ENCODE measurements around the gene GJD3. TPM values are rescaled to one million over a fixed set of nuclear protein-coding genes. Genes with fewer than 3 reads are reported as not detected.
A peak's percentile ranks its signal among the peaks of the same experiment; 100 is the strongest.

The GJD3 gene
- polyA plus RNA-seq, 4 donors, result not detected

- DNase-seq (ENCODE audit: low read depth in 4 of 4, low spot score in 3 of 4), result no peak
Measured at GRCh38 chr17:40325156-40326013, 39.2 kb downstream of the GJD3 start.

DNA sequence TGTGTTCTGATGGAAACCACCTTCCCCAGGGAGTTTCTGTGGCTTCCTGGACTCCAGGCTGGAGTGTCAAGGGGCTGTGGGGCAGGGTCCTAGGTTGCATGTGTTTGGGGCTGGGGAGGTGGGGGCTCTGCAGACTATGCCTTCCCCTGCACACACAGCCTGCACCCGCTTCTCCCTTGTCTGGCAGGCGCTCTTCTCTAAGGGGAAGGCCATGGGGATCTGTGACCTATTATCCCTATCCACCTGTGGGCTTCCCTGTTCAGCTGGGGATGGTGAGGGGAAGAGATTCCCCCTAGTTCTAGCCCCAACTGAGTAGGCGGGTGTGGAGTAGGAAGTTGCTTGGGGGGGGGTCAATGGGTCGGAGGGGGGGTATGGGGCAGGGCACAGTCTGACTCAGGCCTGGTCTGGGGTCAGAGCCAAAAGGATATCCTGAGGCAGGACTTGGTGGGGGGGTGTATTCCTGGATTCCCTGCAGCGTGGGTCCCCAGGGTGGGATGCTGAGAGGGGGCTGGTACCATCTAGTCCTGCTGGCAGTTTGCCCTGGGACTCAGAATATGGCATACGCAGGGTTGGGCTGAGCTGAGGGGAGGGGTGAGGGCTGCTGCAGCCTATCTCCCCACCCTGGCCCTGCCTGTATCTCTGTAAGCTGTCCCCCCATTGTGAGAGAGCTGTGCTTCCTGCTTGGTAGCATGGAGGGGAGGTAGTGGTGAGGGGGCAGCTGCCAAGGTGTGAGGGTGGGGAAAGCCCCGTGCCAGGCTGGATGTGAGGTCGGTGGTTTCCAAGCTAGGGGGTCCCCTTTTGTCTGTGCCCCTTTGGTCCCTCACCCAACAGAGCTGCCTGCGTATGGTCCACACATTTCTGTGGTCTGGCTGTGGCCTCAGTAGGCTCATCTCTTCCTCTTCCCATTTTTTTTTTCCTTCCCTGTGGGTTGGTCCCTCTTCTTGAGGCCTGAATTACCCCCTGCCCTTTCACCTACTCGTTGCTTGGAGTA lies 40.9 kb downstream of the GJD3 start:
- DNase-seq (ENCODE audit: low read depth in 4 of 4, low spot score in 3 of 4), result no peak

DNA sequence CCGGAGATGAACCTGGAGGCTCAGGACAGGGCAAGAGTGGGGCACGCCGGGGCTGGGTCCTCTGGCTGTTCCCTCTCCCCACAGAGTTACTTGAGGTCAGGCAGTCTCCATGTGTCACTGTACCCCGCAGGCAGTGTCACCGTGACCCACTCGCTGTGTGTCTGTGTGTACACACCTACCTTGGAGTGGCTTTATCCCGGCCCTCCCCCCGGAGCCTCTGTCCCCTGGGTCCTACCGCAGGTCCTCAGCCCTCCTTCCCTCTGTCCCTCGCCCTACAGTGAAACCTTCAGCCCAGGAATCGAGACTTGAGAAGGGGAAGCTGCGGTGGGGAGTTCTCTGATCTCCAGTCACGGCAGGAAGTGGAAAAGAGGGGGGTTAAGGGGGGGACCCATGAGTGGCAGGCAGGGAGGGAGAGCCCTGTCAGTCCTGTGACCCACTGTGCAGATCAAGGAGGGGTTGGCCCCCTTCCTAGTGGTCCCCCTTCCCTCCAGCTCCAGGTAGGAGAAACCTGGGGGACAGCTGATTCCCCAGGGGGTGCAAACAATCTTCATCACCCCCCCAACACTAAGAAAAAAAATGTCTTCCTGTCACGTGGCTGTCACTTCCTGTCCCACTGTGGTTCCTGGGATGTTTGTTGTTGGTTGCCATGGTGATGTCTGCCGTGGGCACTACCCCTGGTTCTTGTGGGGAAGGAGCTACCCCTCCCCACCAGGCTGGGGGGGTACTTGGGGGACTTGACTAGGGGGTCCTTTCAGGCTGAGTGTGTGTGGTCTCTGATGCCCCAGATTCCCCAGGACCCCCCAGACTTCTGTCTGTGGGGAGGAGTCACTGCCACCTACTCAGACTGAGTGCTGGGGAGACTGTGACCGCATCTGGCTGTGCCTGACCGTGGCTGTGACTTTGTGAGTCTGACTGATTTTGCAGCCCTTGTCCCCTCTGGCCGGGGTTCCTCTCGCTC lies 41.9 kb downstream of the GJD3 start:
- DNase-seq (ENCODE audit: low read depth in 4 of 4, low spot score in 3 of 4), result peak in 1 of 4 donors; percentile 70

DNA sequence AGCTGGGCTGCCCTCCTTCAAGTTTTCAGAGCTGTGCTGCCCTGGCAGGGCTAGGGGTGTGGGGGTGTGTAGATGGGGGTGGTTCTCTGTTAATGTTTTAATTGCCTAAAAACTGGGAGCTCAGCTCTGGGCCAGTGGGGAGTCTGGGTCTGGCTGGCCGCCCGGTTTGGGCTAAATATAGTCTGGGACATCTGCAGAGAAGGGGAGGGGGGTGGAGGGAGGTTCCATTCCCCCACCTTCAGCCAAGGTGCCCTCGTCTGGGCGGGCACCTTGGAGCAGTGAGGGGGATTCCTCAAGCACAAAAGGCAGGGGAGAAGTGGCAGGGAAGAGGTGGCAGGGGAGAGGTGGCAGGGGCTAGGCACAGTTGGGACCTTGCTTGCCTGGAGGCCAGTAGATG lies 42.6 kb downstream of the GJD3 start:
- DNase-seq (ENCODE audit: low read depth in 4 of 4, low spot score in 3 of 4), result no peak

DNA sequence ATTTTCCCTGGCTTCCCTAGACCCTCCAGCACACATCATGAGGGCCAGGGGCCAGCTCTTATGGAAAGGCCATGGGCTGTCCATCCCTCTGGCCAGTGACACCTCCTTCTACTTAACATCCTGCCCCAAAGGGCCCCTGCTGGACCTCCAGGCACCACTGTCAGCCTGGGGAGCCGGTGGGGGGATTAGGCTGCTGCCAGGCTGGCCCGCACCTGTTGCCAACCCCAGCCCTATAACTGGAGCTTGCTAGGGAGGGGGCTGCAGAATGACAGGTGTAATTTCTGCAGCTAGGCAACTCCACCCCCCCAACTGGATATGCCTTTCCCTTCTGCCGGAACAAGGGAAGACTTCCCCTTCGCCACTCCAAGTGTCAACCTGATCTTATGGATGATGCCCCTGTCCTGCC lies 43.0 kb downstream of the GJD3 start:
- DNase-seq (ENCODE audit: low read depth in 4 of 4, low spot score in 3 of 4), result no peak

- no peak for DNase-seq (ENCODE audit: low read depth in 4 of 4, low spot score in 3 of 4)
Measured at GRCh38 chr17:40320756-40321523, 43.6 kb downstream of the GJD3 start.

GRCh38 chr17:40319651-40320540 lies 44.6 kb downstream of the GJD3 start:
- no peak for DNase-seq (ENCODE audit: low read depth in 4 of 4, low spot score in 3 of 4)

GRCh38 chr17:40318830-40319391 lies 45.6 kb downstream of the GJD3 start:
- DNase-seq (ENCODE audit: low read depth in 4 of 4, low spot score in 3 of 4), result no peak

DNA sequence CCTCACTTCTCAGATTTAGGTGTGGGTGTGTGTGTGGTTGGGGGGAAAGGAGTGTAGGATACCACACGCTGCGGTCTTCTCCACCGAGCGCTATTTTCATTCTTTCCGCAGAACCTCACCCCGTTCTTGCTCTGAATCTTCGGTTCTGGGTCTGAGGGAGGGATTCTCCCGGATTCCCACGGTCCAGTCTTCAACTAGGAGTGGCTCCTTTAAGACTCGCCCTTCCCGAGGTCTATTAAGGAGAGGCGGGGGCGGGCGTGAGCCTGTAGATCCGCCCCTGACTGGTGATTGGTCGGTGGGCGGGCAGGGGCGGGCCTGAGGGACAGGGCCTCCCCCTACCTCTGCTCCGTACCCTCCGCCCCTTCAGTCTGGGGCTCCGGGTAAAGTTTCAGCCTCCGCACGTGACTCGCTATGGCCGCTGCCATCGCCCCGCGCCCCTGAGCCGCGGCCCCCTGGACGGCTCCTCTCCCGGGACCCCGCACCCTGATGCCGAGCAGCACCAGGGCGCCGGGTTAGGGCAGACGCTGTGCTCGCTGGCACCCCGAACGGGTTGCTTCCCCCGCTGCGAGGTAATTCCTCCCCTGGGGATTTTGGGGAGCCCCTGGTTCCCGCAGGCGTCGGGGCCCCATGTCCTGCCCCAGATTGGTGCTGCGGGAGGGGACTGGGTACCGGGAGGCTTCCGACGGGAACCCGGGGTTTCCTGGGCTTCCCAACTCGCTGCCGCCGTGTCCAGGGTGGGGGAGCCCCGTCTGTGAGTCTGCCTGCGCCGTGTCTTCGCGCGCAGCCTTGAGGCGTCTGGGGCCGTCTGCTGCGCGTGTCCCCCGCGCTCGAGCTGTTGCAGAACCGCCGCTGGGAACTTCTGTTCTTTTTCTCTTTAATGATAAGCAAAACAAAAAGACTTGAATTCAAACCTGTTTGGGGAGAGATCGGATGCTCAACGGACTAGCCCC lies 46.4 kb downstream of the GJD3 start:
- peak; percentile 88 to 92 (median 90) for DNase-seq (ENCODE audit: low read depth in 4 of 4, low spot score in 3 of 4)

- DNase-seq (ENCODE audit: low read depth in 4 of 4, low spot score in 3 of 4), result no peak
Measured at GRCh38 chr17:40317345-40317873, 47.1 kb downstream of the GJD3 start.

- DNase-seq (ENCODE audit: low read depth in 4 of 4, low spot score in 3 of 4), result no peak
Measured at GRCh38 chr17:40316571-40317344, 47.8 kb downstream of the GJD3 start.

DNA sequence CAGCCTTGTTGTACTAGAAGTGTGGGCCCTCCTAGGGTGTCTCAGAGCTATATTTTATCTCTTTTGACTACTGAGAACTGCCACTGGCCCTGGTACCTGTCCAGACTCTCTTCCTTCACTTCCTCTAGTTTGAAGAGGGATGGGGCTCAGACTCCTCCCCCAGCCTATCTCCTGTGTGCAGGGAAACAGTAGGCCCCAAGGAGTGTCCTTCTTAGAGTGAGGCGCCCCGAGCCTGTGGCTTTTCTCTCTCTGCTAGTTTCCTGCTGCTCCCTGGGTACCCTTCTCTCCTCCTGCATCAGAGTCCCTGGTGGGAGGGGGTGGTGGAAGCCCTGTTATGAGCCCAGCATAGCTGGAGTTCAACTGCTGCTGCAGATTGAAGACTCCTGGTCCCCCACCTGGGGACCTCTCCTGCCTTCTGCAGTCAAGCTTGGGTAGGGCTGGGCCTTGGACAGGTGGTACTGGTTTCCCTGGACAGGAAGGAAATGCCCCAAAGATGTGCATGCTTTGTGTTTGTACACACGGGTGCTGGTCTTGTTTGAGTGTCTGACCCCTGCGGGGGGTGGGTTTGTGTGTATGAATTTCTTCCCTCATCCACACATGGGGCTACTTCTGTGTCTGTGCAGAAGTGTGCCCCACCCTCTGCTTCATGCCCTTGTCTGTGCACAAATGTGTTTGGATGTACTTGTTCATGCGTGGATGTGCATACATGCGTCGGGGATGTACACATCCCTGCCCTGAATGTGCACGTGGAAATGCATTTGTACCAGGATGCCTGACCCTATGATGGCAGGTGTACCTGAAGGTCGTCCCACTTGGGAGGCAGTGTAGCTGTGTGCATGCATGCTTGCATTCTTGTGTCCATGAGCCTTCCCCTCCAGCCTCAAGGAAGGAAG lies 48.6 kb downstream of the GJD3 start:
- no peak for DNase-seq (ENCODE audit: low read depth in 4 of 4, low spot score in 3 of 4)

DNA sequence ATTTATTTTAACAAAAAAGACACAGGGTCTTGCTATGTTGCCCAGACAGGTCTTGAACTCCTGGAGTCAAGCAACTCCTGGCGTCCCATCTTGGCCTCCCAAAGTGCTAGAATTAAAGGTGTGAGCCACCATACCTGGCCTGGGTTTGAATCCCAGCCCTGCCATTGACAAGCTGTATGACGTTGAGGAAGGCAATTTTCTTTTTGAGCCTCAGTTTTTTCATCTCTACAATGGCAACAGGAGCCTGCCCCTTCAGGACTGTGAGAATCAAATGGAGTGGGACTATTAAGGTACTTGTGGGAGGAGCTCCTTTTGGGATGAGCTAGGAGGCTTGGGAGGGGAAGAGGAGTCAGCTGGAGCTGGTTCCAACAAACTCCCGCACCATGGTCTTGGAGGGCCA lies 49.3 kb downstream of the GJD3 start:
- DNase-seq (ENCODE audit: low read depth in 4 of 4, low spot score in 3 of 4), result no peak

DNA sequence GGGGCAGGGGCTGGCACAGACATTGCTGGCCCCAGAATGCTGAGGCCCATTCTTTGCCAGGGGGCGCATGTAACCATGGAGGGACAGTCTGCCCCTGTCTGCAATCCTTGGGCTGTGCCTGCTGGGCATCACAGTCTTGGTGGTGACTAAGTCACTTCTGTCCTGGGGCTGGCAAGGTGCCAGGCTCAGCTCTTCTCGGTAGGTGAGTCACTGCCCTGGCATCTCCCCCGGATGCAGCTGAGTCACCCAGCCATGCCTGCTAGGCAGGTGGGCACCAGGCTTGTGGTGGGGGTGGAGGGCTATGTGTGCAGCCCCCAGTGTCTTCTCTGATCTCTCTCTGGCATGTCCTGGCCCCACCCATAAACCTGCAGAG lies 50.0 kb downstream of the GJD3 start:
- no peak for DNase-seq (ENCODE audit: low read depth in 4 of 4, low spot score in 3 of 4)
